GM23338 (cell line): ENCODE measurements around the gene CD4. TPM values are rescaled to one million over a fixed set of nuclear protein-coding genes. Genes with fewer than 3 reads are reported as not detected.

Source experiments
- ATAC-seq: fragments of 200-7000 bp; cut with Tn5 transposase; 3 replicates; pipeline ENCODE4 v1.9.1; 2020
- DNase-seq: peaks from one replicate; pipeline ENCODE4 v3.0.0-alpha.2; 2015; ENCODE audit warnings: low spot score
- H2AFZ ChIP-seq: fragments of 200-600 bp; sonication (generic); 2 replicates; pipeline ENCODE4 v1.8.0; 2016; ENCODE audit warnings: antibody characterized with exemption, mild to moderate bottlenecking, moderate library complexity
- H3F3A ChIP-seq: fragments of 200-600 bp; sonication (generic); replicated peaks from 2 replicates; pipeline ENCODE4 v1.8.0; 2017; ENCODE audit warnings: antibody characterized with exemption, mixed run types, low read depth
- H3K27ac ChIP-seq: fragments of 200-600 bp; sonication (generic); 2 replicates; pipeline ENCODE4 v1.6.1; 2016; ENCODE audit warnings: low read depth
- H3K27me3 ChIP-seq: fragments of 200-600 bp; sonication (generic); 2 replicates; pipeline ENCODE4 v1.8.0; 2016; ENCODE audit warnings: mild to moderate bottlenecking, mixed run types, moderate library complexity; ENCODE audit not compliant: insufficient read depth
- H3K36me3 ChIP-seq: fragments of 200-600 bp; sonication (generic); 2 replicates; pipeline ENCODE4 v1.8.0; 2016; ENCODE audit warnings: mild to moderate bottlenecking; ENCODE audit not compliant: insufficient read depth
- H3K4me1 ChIP-seq: fragments of 200-600 bp; sonication (generic); 2 replicates; pipeline ENCODE4 v1.8.0; 2016; ENCODE audit warnings: mild to moderate bottlenecking, moderate library complexity; ENCODE audit not compliant: insufficient read depth
- H3K4me2 ChIP-seq: fragments of 200-600 bp; sonication (generic); 2 replicates; pipeline ENCODE4 v1.7.1; 2017; ENCODE audit warnings: mixed run types
- H3K4me3 ChIP-seq: fragments of 200-600 bp; sonication (generic); 2 replicates; pipeline ENCODE4 v1.6.1; 2016; ENCODE audit warnings: mixed run types
- H3K79me2 ChIP-seq: fragments of 200-600 bp; sonication (generic); replicated peaks from 2 replicates; pipeline ENCODE4 v1.8.0; 2017; ENCODE audit warnings: mild to moderate bottlenecking; ENCODE audit not compliant: insufficient read depth
- H3K9me2 ChIP-seq: fragments of 200-600 bp; sonication (generic); 2 replicates; pipeline ENCODE4 v1.8.0; 2017; ENCODE audit not compliant: insufficient read depth
- H4K20me1 ChIP-seq: fragments of 200-600 bp; sonication (generic); replicated peaks from 2 replicates; pipeline ENCODE4 v1.8.0; 2017; ENCODE audit warnings: mild to moderate bottlenecking; ENCODE audit not compliant: insufficient read depth
- H3K27ac Mint-ChIP-seq: 2 replicates; pipeline ENCODE4 v1.8.0; 2020; ENCODE audit warnings: inconsistent platforms, mild to moderate bottlenecking, moderate library complexity, mixed read lengths
- H3K27me3 Mint-ChIP-seq: 3 replicates; pipeline ENCODE4 v1.8.0; 2022; ENCODE audit warnings: low read depth, mild to moderate bottlenecking, moderate library complexity, mixed read lengths, inconsistent platforms; ENCODE audit not compliant: insufficient read depth, poor library complexity
- H3K36me3 Mint-ChIP-seq: 3 replicates; pipeline ENCODE4 v1.8.0; 2021; ENCODE audit warnings: low read depth, mild to moderate bottlenecking, inconsistent platforms, moderate library complexity, mixed read lengths
- H3K4me1 Mint-ChIP-seq: 3 replicates; pipeline ENCODE4 v1.8.0; 2020; ENCODE audit warnings: mild to moderate bottlenecking, inconsistent platforms, mixed read lengths
- H3K4me3 Mint-ChIP-seq: 3 replicates; pipeline ENCODE4 v1.8.0; 2021; ENCODE audit warnings: moderate library complexity, mild to moderate bottlenecking, inconsistent platforms, mixed read lengths
- H3K9me3 Mint-ChIP-seq: 3 replicates; pipeline ENCODE4 v1.8.0; 2020; ENCODE audit warnings: moderate library complexity, mild to moderate bottlenecking, inconsistent platforms, mixed read lengths
- CREB1 ChIP-seq: fragments of 250-450 bp; sonication (Bioruptor Pico); IDR thresholded peaks from 2 replicates; pipeline ENCODE4 v1.5.0; 2020; ENCODE audit warnings: low read depth, mild to moderate bottlenecking, moderate library complexity
- ETS1 ChIP-seq: IDR thresholded peaks from 2 replicates; pipeline ENCODE4 v1.6.1; 2016; ENCODE audit warnings: antibody characterized with exemption
- EZH2 ChIP-seq: fragments of 200-600 bp; sonication (generic); IDR thresholded peaks from one replicate; pipeline ENCODE4 v1.8.0; 2017; ENCODE audit warnings: antibody characterized with exemption, mild to moderate bottlenecking, low read depth; ENCODE audit not compliant: unreplicated experiment
- EZH2phosphoT487 ChIP-seq: fragments of 200-600 bp; sonication (generic); IDR thresholded peaks from one replicate; pipeline ENCODE4 v1.8.1; 2018; ENCODE audit warnings: antibody characterized with exemption; ENCODE audit not compliant: unreplicated experiment
- JUNB ChIP-seq: IDR thresholded peaks from one replicate; pipeline ENCODE4 v1.6.1; 2016; ENCODE audit warnings: antibody characterized with exemption; ENCODE audit not compliant: unreplicated experiment
- NANOG ChIP-seq: IDR thresholded peaks from 2 replicates; pipeline ENCODE4 v1.6.1; 2016; ENCODE audit warnings: antibody characterized with exemption, borderline replicate concordance
- POLR2AphosphoS5 ChIP-seq: IDR thresholded peaks from 2 replicates; pipeline ENCODE4 v1.6.1; 2016; ENCODE audit warnings: antibody characterized with exemption, low read depth
- STAT1 ChIP-seq: IDR thresholded peaks from one replicate; pipeline ENCODE4 v1.6.1; 2016; ENCODE audit warnings: antibody characterized with exemption; ENCODE audit not compliant: unreplicated experiment
- ZNF114 ChIP-seq: fragments of 250-450 bp; sonication (Bioruptor Pico); IDR thresholded peaks from 2 replicates; pipeline ENCODE4 v1.5.0; 2020; ENCODE audit warnings: mild to moderate bottlenecking, moderate library complexity
- ZNF331 ChIP-seq: fragments of 250-450 bp; sonication (Bioruptor Pico); IDR thresholded peaks from 2 replicates; pipeline ENCODE4 v1.5.0; 2020; ENCODE audit warnings: low read depth, mild to moderate bottlenecking, moderate library complexity
- polyA plus RNA-seq: library from polyadenylated mRNA; unstranded; fragments of >200 nt; fragmentation: Nextera tagmentation; extraction: Ambion mirVana; gene quantifications from 2 replicates; pipeline ENCODE4 v1.2.1, GENCODE V29; 2016
- total RNA-seq: library from RNA; depleted of rRNA; stranded (reverse); fragments of >200 nt; shearing (Covaris generic); gene quantifications from 2 replicates; pipeline ENCODE4 v1.2.3, GENCODE V29; 2014
- TF ChIP-seq, protein P1 (sequence below): IDR thresholded peaks from one replicate; pipeline ENCODE4 v1.6.1; 2018; ENCODE audit warnings: antibody characterized with exemption; ENCODE audit not compliant: unreplicated experiment
- TF ChIP-seq, protein P2 (sequence below), 2 experiments: fragments of 200-600 bp in 1 of 2; sonication (generic) in 1 of 2; conservative IDR thresholded peaks; 2 replicates each; pipeline versions ENCODE4 v1.5.1 to v1.6.1; 2016 to 2017; ENCODE audit warnings: antibody characterized with exemption in 2 of 2, low read depth in 2 of 2, mild to moderate bottlenecking in 2 of 2, moderate library complexity in 1 of 2
- TF ChIP-seq, protein P3 (sequence below): fragments of 250-450 bp; sonication (Bioruptor Pico); IDR thresholded peaks from 2 replicates; pipeline ENCODE4 v1.5.0; 2020; ENCODE audit warnings: mild to moderate bottlenecking, moderate library complexity

CD4 gene
- total and polyA plus RNA-seq, 2 experiments from 2014 or later: 1.5 to 2.0 TPM

DNA sequence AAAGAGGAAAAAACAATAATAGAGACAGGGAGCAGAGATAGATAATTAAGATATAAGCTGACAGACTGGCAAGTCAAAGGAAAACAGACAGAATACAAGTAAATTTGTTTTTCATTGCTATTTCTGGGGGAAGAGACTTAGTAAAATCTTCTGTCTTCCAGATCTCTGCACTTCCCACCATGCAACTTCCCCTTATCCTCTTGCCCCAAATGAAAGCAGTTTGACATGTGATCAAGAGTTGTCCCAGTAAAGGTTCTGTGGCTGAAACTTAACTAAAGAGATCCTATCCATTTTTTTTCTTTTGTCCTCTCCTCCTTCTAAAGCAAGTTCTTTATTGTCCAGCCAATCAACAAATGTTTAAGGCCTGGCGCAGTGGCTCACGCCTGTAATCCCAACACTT lies 34.9 kb upstream of the CD4 start:
- Mint-ChIP-seq H3K4me1 (peaks cover 30% of the 10 kb centered on the region), H3K9me3 (no peaks in the 10 kb centered on the region), H3K36me3 (peaks cover 30% of the 10 kb centered on the region), H3K27me3 (peaks cover 18% of the 10 kb centered on the region), H3K27ac (no peak overlapping the region), H3K4me3 (peak overlapping the region; percentile 2; the same call in 1 of the 3 replicates)
- no peak overlapping the region for H2AFZ ChIP-seq
- peaks cover 23% of the 10 kb centered on the region for H3K4me1 ChIP-seq
- DNase-seq: no peak
- peaks cover 15% of the 10 kb centered on the region; the same call in 1 of the 2 replicates for H4K20me1 ChIP-seq
- H3K36me3 ChIP-seq: peaks cover 26% of the 10 kb centered on the region
- no peaks in the 10 kb centered on the region for H3K9me2 ChIP-seq
- no peaks in the 10 kb centered on the region for H3K27me3 ChIP-seq
- no peak overlapping the region for H3K4me2 ChIP-seq
- TF ChIP-seq, protein P1, sequence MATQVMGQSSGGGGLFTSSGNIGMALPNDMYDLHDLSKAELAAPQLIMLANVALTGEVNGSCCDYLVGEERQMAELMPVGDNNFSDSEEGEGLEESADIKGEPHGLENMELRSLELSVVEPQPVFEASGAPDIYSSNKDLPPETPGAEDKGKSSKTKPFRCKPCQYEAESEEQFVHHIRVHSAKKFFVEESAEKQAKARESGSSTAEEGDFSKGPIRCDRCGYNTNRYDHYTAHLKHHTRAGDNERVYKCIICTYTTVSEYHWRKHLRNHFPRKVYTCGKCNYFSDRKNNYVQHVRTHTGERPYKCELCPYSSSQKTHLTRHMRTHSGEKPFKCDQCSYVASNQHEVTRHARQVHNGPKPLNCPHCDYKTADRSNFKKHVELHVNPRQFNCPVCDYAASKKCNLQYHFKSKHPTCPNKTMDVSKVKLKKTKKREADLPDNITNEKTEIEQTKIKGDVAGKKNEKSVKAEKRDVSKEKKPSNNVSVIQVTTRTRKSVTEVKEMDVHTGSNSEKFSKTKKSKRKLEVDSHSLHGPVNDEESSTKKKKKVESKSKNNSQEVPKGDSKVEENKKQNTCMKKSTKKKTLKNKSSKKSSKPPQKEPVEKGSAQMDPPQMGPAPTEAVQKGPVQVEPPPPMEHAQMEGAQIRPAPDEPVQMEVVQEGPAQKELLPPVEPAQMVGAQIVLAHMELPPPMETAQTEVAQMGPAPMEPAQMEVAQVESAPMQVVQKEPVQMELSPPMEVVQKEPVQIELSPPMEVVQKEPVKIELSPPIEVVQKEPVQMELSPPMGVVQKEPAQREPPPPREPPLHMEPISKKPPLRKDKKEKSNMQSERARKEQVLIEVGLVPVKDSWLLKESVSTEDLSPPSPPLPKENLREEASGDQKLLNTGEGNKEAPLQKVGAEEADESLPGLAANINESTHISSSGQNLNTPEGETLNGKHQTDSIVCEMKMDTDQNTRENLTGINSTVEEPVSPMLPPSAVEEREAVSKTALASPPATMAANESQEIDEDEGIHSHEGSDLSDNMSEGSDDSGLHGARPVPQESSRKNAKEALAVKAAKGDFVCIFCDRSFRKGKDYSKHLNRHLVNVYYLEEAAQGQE: no peak
- TF ChIP-seq EZH2 (no peak), JUNB (no peak), NANOG (no peak), STAT1 (no peak), ZNF114 (no peak), ZNF331 (CRISPR knock-in tag) (no peak), CREB1 (CRISPR knock-in tag) (no peak), POLR2AphosphoS5 (no peak), EZH2phosphoT487 (no peak), ETS1 (no peak)
- TF ChIP-seq, protein P2, sequence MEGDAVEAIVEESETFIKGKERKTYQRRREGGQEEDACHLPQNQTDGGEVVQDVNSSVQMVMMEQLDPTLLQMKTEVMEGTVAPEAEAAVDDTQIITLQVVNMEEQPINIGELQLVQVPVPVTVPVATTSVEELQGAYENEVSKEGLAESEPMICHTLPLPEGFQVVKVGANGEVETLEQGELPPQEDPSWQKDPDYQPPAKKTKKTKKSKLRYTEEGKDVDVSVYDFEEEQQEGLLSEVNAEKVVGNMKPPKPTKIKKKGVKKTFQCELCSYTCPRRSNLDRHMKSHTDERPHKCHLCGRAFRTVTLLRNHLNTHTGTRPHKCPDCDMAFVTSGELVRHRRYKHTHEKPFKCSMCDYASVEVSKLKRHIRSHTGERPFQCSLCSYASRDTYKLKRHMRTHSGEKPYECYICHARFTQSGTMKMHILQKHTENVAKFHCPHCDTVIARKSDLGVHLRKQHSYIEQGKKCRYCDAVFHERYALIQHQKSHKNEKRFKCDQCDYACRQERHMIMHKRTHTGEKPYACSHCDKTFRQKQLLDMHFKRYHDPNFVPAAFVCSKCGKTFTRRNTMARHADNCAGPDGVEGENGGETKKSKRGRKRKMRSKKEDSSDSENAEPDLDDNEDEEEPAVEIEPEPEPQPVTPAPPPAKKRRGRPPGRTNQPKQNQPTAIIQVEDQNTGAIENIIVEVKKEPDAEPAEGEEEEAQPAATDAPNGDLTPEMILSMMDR (conservative IDR thresholded peaks at IDR 0.05; ENCODE audit: low read depth in 2 of 2): no peak
- TF ChIP-seq, protein P3, sequence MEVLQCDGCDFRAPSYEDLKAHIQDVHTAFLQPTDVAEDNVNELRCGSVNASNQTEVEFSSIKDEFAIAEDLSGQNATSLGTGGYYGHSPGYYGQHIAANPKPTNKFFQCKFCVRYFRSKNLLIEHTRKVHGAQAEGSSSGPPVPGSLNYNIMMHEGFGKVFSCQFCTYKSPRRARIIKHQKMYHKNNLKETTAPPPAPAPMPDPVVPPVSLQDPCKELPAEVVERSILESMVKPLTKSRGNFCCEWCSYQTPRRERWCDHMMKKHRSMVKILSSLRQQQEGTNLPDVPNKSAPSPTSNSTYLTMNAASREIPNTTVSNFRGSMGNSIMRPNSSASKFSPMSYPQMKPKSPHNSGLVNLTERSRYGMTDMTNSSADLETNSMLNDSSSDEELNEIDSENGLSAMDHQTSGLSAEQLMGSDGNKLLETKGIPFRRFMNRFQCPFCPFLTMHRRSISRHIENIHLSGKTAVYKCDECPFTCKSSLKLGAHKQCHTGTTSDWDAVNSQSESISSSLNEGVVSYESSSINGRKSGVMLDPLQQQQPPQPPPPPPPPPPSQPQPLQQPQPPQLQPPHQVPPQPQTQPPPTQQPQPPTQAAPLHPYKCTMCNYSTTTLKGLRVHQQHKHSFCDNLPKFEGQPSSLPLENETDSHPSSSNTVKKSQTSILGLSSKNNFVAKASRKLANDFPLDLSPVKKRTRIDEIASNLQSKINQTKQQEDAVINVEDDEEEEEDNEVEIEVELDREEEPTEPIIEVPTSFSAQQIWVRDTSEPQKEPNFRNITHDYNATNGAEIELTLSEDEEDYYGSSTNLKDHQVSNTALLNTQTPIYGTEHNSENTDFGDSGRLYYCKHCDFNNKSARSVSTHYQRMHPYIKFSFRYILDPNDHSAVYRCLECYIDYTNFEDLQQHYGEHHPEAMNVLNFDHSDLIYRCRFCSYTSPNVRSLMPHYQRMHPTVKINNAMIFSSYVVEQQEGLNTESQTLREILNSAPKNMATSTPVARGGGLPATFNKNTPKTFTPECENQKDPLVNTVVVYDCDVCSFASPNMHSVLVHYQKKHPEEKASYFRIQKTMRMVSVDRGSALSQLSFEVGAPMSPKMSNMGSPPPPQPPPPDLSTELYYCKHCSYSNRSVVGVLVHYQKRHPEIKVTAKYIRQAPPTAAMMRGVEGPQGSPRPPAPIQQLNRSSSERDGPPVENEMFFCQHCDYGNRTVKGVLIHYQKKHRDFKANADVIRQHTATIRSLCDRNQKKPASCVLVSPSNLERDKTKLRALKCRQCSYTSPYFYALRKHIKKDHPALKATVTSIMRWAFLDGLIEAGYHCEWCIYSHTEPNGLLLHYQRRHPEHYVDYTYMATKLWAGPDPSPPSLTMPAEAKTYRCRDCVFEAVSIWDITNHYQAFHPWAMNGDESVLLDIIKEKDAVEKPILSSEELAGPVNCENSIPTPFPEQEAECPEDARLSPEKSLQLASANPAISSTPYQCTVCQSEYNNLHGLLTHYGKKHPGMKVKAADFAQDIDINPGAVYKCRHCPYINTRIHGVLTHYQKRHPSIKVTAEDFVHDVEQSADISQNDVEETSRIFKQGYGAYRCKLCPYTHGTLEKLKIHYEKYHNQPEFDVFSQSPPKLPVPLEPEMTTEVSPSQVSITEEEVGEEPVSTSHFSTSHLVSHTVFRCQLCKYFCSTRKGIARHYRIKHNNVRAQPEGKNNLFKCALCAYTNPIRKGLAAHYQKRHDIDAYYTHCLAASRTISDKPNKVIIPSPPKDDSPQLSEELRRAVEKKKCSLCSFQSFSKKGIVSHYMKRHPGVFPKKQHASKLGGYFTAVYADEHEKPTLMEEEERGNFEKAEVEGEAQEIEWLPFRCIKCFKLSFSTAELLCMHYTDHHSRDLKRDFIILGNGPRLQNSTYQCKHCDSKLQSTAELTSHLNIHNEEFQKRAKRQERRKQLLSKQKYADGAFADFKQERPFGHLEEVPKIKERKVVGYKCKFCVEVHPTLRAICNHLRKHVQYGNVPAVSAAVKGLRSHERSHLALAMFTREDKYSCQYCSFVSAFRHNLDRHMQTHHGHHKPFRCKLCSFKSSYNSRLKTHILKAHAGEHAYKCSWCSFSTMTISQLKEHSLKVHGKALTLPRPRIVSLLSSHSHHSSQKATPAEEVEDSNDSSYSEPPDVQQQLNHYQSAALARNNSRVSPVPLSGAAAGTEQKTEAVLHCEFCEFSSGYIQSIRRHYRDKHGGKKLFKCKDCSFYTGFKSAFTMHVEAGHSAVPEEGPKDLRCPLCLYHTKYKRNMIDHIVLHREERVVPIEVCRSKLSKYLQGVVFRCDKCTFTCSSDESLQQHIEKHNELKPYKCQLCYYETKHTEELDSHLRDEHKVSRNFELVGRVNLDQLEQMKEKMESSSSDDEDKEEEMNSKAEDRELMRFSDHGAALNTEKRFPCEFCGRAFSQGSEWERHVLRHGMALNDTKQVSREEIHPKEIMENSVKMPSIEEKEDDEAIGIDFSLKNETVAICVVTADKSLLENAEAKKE (CRISPR knock-in tag): no peak
- H3K27ac ChIP-seq: peak overlapping the region; percentile 67
- H3K4me3 ChIP-seq: no peak overlapping the region
- no peak for ATAC-seq
- H3F3A ChIP-seq: peaks cover 5% of the 10 kb centered on the region; the same call in 1 of the 2 replicates
- peaks cover 24% of the 10 kb centered on the region for H3K79me2 ChIP-seq
